Esophagus muscularis mucosa (tissue), 3 donors: ENCODE results near the gene ARNT2.

Source experiments
- POLR2A ChIP-seq: fragments of 450-650 bp; IDR thresholded peaks from one replicate; pipeline ENCODE4 v1.6.1; 2017; ENCODE audit warnings: antibody characterized with exemption, moderate library complexity, mild to moderate bottlenecking, low read depth
- POLR2AphosphoS5 ChIP-seq, 2 donors: sonication (generic); formaldehyde crosslinking; IDR thresholded peaks; one replicate each; pipeline ENCODE4 v1.6.1; 2017; ENCODE audit warnings: antibody characterized with exemption in 2 of 2
- TF ChIP-seq, protein P1 (sequence below), 3 experiments: fragments of 200-600 bp in 2 of 3; fragments of 450-650 bp in 1 of 3; sonication (generic) in 2 of 3; IDR thresholded peaks; one replicate each; pipeline ENCODE4 v1.5.1; 2017 to 2019; ENCODE audit warnings: antibody characterized with exemption in 3 of 3, mild to moderate bottlenecking in 2 of 3, moderate library complexity in 1 of 3

DNA sequence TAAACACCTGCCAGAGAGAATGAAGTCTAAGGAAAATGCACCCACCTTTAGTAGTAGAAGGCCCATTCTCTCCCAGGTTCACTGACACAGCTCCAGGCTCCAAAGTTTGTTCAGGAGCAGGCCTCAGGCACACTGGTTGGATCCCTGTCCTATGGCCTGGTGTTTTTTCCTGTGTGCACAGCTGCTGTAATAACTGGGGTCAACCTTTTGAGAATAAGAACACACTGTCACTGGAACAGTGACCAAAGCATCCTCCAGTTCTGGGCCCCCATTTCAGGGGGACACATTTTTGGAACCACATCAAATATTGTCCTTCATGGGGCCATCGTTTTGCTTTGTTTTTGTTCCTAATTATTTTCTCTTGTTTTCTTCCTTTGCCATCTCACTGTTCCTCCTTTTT lies 95.8 kb downstream of the ARNT2 start:
- TF ChIP-seq POLR2AphosphoS5 (IDR thresholded peaks at IDR 0.05) (no peak), POLR2A (no peak)
- TF ChIP-seq, protein P1, sequence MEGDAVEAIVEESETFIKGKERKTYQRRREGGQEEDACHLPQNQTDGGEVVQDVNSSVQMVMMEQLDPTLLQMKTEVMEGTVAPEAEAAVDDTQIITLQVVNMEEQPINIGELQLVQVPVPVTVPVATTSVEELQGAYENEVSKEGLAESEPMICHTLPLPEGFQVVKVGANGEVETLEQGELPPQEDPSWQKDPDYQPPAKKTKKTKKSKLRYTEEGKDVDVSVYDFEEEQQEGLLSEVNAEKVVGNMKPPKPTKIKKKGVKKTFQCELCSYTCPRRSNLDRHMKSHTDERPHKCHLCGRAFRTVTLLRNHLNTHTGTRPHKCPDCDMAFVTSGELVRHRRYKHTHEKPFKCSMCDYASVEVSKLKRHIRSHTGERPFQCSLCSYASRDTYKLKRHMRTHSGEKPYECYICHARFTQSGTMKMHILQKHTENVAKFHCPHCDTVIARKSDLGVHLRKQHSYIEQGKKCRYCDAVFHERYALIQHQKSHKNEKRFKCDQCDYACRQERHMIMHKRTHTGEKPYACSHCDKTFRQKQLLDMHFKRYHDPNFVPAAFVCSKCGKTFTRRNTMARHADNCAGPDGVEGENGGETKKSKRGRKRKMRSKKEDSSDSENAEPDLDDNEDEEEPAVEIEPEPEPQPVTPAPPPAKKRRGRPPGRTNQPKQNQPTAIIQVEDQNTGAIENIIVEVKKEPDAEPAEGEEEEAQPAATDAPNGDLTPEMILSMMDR (IDR thresholded peaks at IDR 0.05), result no peak
